ENCODE results near the gene TMEM150C. TPM values are rescaled to one million over a fixed set of nuclear protein-coding genes. Genes with fewer than 3 reads are reported as not detected.
"Not testable (repeated sequence)": the region's sequence is repeated elsewhere in the genome, so short reads cannot be mapped to it uniquely, and the experiment has no call there.

Gene TMEM150C
- total RNA-seq, 1 donor from 2014 or later = 13.6 TPM

GRCh38 chr4:82479562-82479961 lies 82.2 kb downstream of the TMEM150C start:
- no peak for DNase-seq
- no peak overlapping the region for H3K27ac ChIP-seq (replicated peaks)
- intact Hi-C loops (cut with micrococcal nuclease) = no loop called here

GRCh38 chr4:82477469-82477868 lies 84.3 kb downstream of the TMEM150C start:
- H3K27ac ChIP-seq (replicated peaks); H3K4me1 ChIP-seq; H3K9me3 ChIP-seq (replicated peaks); H3K36me3 ChIP-seq; H3K27me3 ChIP-seq (ENCODE audit: low read depth); H3K4me3 ChIP-seq; DNase-seq; intact Hi-C loops (cut with micrococcal nuclease): not testable (repeated sequence)

More at GRCh38 chr4:82479562-82479961, 82.2 kb downstream of the TMEM150C start:
- Histone ChIP-seq H3K36me3 (no peaks in the 10 kb centered on the region), H3K9me3 (replicated peaks) (no peaks in the 10 kb centered on the region), H3K27me3 (ENCODE audit: low read depth) (no peaks in the 10 kb centered on the region), H3K4me1 (no peaks in the 10 kb centered on the region), H3K4me3 (no peak overlapping the region)
- TF ChIP-seq CTCF (IDR thresholded peaks at IDR 0.05; ENCODE audit: borderline replicate concordance) = no peak

- H3K27ac ChIP-seq (replicated peaks); H3K36me3 ChIP-seq; H3K27me3 ChIP-seq (ENCODE audit: low read depth); H3K4me1 ChIP-seq; H3K9me3 ChIP-seq (replicated peaks); H3K4me3 ChIP-seq; DNase-seq; intact Hi-C loops (cut with micrococcal nuclease): not testable (repeated sequence)
Measured at GRCh38 chr4:82475931-82476330, 85.9 kb downstream of the TMEM150C start.

GRCh38 chr4:82473621-82474164 lies 88.1 kb downstream of the TMEM150C start:
- no peaks in the 10 kb centered on the region for H3K36me3 ChIP-seq
- peaks cover 8% of the 10 kb centered on the region for H3K4me1 ChIP-seq
- DNase-seq = no peak
- intact Hi-C loops (cut with micrococcal nuclease) = no loop called here
- no peaks in the 10 kb centered on the region for H3K27me3 ChIP-seq (ENCODE audit: low read depth)
- H3K9me3 ChIP-seq (replicated peaks) = no peaks in the 10 kb centered on the region
- H3K27ac ChIP-seq (replicated peaks) = no peak overlapping the region
- no peak overlapping the region for H3K4me3 ChIP-seq
- no peak for TF ChIP-seq CTCF (IDR thresholded peaks at IDR 0.05; ENCODE audit: borderline replicate concordance)

GRCh38 chr4:82473080-82473479 lies 88.7 kb downstream of the TMEM150C start:
- DNase-seq; H3K27me3 ChIP-seq (ENCODE audit: low read depth); H3K4me3 ChIP-seq; H3K27ac ChIP-seq (replicated peaks); H3K36me3 ChIP-seq; H3K9me3 ChIP-seq (replicated peaks); H3K4me1 ChIP-seq; intact Hi-C loops (cut with micrococcal nuclease): not testable (repeated sequence)

GRCh38 chr4:82469791-82470345 lies 91.9 kb downstream of the TMEM150C start:
- peaks cover 8% of the 10 kb centered on the region for H3K4me1 ChIP-seq
- H3K27ac ChIP-seq (replicated peaks) = no peak overlapping the region
- TF ChIP-seq CTCF (IDR thresholded peaks at IDR 0.05; ENCODE audit: borderline replicate concordance) = no peak
- no peaks in the 10 kb centered on the region for H3K27me3 ChIP-seq (ENCODE audit: low read depth)
- H3K36me3 ChIP-seq = no peaks in the 10 kb centered on the region
- H3K9me3 ChIP-seq (replicated peaks) = no peaks in the 10 kb centered on the region
- no peak for DNase-seq
- intact Hi-C loops (cut with micrococcal nuclease) = no loop called here
- H3K4me3 ChIP-seq = no peak overlapping the region

- Histone ChIP-seq H3K4me3 (no peak overlapping the region), H3K4me1 (peaks cover 21% of the 10 kb centered on the region), H3K27me3 (ENCODE audit: low read depth) (no peaks in the 10 kb centered on the region), H3K36me3 (no peaks in the 10 kb centered on the region), H3K27ac (replicated peaks) (no peak overlapping the region), H3K9me3 (replicated peaks) (no peaks in the 10 kb centered on the region)
- TF ChIP-seq CTCF (IDR thresholded peaks at IDR 0.05; ENCODE audit: borderline replicate concordance) = no peak
- intact Hi-C loops (cut with micrococcal nuclease) = no loop called here
- DNase-seq = no peak
Measured at GRCh38 chr4:82467471-82467870, 94.3 kb downstream of the TMEM150C start.

All from left ventricle myocardium inferior (tissue), 1 donor.